Chondrocyte (in vitro differentiated cells): Measurements from ENCODE around the gene TNRC6A. TPM values are rescaled to one million over a fixed set of nuclear protein-coding genes. Genes with fewer than 3 reads are reported as not detected.

Experiments used
- DNase-seq: peaks from one replicate; pipeline ENCODE4 v3.0.0; 2021; ENCODE audit warnings: mixed read lengths, low spot score
- H3K27ac Mint-ChIP-seq: one replicate; pipeline ENCODE4 v1.8.0; 2021; ENCODE audit warnings: mild to moderate bottlenecking, moderate library complexity, mixed read lengths; ENCODE audit not compliant: unreplicated experiment
- H3K27me3 Mint-ChIP-seq: 2 replicates; pipeline ENCODE4 v1.8.0; 2021; ENCODE audit warnings: low read depth, mixed read lengths
- H3K36me3 Mint-ChIP-seq: 2 replicates; pipeline ENCODE4 v1.8.0; 2021; ENCODE audit warnings: low read depth, mixed read lengths
- H3K4me1 Mint-ChIP-seq: 2 replicates; pipeline ENCODE4 v1.8.0; 2021; ENCODE audit warnings: low read depth, mild to moderate bottlenecking, mixed read lengths
- H3K4me3 Mint-ChIP-seq: one replicate; pipeline ENCODE4 v1.8.0; 2021; ENCODE audit warnings: mild to moderate bottlenecking, moderate library complexity, mixed read lengths; ENCODE audit not compliant: unreplicated experiment
- H3K9me3 Mint-ChIP-seq: 2 replicates; pipeline ENCODE4 v1.8.0; 2021; ENCODE audit warnings: low read depth, mixed read lengths
- total RNA-seq: library from RNA; stranded (reverse); gene quantifications from 3 replicates; pipeline ENCODE4 v1.2.1, GENCODE V29; 2021
- TF ChIP-seq, protein P1 (sequence below): fragments of 200-600 bp; sonication (generic); IDR thresholded peaks from 2 replicates; pipeline ENCODE4 v1.5.0; 2021; ENCODE audit warnings: antibody characterized with exemption, mild to moderate bottlenecking, moderate library complexity

Gene TNRC6A
- total RNA-seq, 1 donor from 2014 or later = 42.8 TPM

DNA sequence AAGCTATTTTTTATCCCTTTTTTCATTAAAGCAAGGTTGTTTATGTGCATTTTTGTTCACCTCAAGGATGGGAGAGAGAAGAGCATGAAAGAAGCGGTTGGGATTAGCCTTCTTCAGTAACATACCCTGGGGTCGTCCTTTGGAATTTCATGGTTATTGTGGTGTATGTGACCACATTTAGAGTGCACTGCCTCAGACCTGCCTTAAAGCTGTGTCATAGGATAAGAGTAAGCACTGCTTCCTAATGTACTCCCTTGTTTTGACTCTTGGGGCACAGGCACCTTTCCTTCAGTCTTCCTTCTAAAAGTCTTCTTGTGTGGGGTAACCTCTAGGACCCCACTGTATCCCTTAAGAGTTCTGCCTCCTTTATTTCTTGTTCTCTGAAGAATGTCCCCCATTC lies 28.9 kb downstream of the TNRC6A start:
- Mint-ChIP-seq H3K36me3 (peaks cover 2% of the 10 kb centered on the region), H3K27me3 (no peaks in the 10 kb centered on the region), H3K9me3 (no peaks in the 10 kb centered on the region), H3K27ac (no peak overlapping the region), H3K4me1 (peaks cover 6% of the 10 kb centered on the region), H3K4me3 (no peak overlapping the region)
- no peak for DNase-seq
- TF ChIP-seq, protein P1, sequence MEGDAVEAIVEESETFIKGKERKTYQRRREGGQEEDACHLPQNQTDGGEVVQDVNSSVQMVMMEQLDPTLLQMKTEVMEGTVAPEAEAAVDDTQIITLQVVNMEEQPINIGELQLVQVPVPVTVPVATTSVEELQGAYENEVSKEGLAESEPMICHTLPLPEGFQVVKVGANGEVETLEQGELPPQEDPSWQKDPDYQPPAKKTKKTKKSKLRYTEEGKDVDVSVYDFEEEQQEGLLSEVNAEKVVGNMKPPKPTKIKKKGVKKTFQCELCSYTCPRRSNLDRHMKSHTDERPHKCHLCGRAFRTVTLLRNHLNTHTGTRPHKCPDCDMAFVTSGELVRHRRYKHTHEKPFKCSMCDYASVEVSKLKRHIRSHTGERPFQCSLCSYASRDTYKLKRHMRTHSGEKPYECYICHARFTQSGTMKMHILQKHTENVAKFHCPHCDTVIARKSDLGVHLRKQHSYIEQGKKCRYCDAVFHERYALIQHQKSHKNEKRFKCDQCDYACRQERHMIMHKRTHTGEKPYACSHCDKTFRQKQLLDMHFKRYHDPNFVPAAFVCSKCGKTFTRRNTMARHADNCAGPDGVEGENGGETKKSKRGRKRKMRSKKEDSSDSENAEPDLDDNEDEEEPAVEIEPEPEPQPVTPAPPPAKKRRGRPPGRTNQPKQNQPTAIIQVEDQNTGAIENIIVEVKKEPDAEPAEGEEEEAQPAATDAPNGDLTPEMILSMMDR = no peak

DNA sequence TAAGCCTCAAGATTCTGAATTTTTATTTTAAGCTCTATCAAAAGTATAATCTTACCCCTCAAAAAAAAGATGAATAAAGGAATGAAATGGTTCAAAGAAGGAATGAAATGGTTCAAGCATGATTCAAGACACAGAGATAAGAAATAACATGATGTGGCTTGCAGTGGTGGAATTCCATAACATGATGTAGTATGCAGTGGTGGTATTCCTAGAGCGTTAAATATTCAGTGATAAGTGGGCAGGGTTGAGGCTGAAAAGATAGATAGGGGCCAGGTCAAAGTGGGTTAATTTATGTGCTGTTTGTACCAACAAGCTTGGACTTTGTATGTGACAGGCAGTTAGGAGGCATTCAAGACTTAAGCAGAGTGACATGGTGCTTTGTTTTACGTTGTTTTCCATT lies 29.6 kb downstream of the TNRC6A start:
- TF ChIP-seq, protein P1 = no peak
- H3K36me3 Mint-ChIP-seq = peaks cover 4% of the 10 kb centered on the region
- peaks cover 6% of the 10 kb centered on the region for H3K4me1 Mint-ChIP-seq
- H3K4me3 Mint-ChIP-seq = no peak overlapping the region
- no peak overlapping the region for H3K27ac Mint-ChIP-seq
- no peaks in the 10 kb centered on the region for H3K9me3 Mint-ChIP-seq
- DNase-seq = no peak
- H3K27me3 Mint-ChIP-seq = no peaks in the 10 kb centered on the region

DNA sequence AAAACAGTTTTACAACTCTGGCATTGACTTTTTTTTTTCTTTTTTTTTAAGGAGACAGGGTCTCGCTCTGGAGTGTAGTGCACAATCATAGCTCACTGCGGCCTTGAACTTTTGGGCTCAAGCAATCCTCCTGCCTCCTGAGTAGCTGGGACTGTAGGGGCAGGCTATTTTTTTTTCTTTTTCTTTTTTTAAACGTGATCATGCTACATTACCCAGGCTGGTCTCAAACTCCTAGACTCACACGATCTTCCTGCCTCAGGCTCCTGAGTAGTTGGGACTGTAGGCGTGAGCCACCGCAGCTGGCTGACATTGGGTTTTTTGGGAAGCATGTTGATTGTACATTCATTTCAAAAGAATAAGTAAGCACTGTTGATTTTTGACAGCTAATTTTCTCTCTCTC lies 32.1 kb downstream of the TNRC6A start:
- peaks cover 4% of the 10 kb centered on the region for H3K36me3 Mint-ChIP-seq
- H3K9me3 Mint-ChIP-seq = no peaks in the 10 kb centered on the region
- no peaks in the 10 kb centered on the region for H3K27me3 Mint-ChIP-seq
- no peak overlapping the region for H3K27ac Mint-ChIP-seq
- TF ChIP-seq, protein P1 = no peak
- DNase-seq = no peak
- no peak overlapping the region for H3K4me3 Mint-ChIP-seq
- H3K4me1 Mint-ChIP-seq = peaks cover 9% of the 10 kb centered on the region

DNA sequence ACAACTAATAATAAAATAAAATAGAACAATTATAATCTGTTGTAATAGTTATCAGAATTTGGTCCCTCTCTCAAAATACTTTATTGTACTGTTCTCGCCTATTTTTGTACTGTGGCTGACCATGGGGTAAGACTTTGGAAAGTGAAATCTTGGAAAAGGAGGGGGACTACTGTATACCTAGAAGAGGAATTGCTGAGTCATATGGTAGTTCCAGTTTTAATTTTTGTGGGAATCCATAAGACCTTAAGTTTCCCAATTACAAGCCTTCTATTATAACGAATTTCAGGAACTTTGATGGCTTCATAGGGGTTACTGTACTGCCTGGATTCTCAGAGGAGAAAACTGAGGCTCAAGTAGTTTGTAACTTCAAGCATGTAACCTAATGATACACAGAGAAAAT lies 35.5 kb downstream of the TNRC6A start:
- Mint-ChIP-seq H3K4me3 (no peak overlapping the region), H3K27ac (no peak overlapping the region), H3K9me3 (no peaks in the 10 kb centered on the region), H3K27me3 (no peaks in the 10 kb centered on the region), H3K36me3 (peaks cover 4% of the 10 kb centered on the region), H3K4me1 (peaks cover 19% of the 10 kb centered on the region)
- TF ChIP-seq, protein P1 = no peak
- no peak for DNase-seq

DNA sequence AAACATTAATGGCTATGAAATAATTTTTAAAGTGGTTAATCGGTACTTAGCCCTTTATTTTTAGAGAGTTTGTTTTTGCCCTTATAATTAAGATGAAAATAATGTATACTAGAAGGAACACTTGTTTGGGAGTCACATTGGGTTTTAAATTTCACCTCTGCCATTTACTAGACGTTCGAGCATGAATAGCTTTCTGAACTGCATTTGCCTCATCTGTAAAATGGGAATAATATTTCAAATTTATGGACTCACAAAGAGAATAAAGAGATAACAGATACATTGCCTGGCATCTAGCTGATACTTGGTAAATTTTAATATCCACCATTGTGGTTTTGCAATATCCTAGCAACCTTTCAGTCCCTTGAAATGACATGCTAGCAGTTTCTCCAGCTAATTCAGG lies 36.6 kb downstream of the TNRC6A start:
- Mint-ChIP-seq H3K4me1 (peaks cover 27% of the 10 kb centered on the region), H3K9me3 (no peaks in the 10 kb centered on the region), H3K4me3 (no peak overlapping the region), H3K27ac (no peak overlapping the region), H3K36me3 (peaks cover 4% of the 10 kb centered on the region), H3K27me3 (no peaks in the 10 kb centered on the region)
- DNase-seq = no peak
- TF ChIP-seq, protein P1 = no peak
